Fibroblast of villous mesenchyme (primary cell): ENCODE data around the gene CCDC106. TPM values are rescaled to one million over a fixed set of nuclear protein-coding genes. Genes with fewer than 3 reads are reported as not detected.

Source experiments
- DNase-seq: peaks from one replicate; pipeline ENCODE4 v3.0.0-alpha.2; 2010; ENCODE audit warnings: low read depth
- H3K4me3 ChIP-seq: 2 replicates; pipeline ENCODE4 v1.5.1; 2011; ENCODE audit warnings: low read depth, mild to moderate bottlenecking, low read length
- total RNA-seq: library from RNA; depleted of rRNA; stranded (reverse); fragments of >200 nt; gene quantifications from 2 replicates; pipeline ENCODE4 v1.2.3, GENCODE V29; 2012
- TF ChIP-seq, protein P1 (sequence below): IDR thresholded peaks from 2 replicates; pipeline ENCODE4 v1.5.1; 2012; ENCODE audit warnings: low read depth, mild to moderate bottlenecking, low read length; ENCODE audit not compliant: insufficient read depth

CCDC106 gene
- total RNA-seq, 1 donor = 7.8 TPM

DNA sequence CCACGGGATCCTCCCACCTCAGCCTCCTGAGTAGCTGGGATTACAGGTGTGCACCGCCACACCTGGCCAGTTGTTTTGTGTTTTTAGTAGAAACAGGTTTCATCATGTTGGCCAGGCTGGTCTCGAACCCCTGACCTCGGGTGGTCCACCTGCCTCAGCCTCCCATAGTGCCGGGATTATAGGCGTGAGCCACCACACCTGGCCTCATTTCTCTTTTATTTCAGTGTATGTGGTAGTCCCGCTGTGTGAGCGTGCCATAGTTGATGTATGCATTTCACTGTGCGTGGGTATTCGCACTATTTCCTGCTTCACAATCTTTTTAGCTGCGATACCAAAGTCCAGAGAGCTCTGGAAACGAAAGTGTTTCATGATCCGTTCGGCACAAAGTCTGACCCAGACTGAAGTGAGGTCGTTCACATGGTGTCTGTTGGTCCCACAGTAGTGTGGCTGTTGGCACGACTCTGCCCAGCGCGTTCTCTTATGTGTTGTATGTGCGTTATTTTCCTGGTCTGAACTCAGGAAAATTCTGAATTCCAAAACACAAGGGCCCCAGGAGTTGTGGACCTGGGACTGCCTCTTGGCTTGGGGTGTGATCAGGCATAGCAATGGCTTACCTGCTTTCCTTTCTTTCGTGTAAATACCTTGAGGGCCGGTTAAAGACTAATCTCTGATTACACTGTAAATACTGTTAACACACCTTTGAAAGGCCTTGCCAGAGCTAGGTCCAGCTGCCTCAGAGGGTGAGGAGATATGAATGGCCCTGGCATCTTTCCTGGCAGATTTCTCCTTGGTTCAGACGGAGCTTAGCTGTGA is 35.6 kb downstream of the CCDC106 start:
- H3K4me3 ChIP-seq = no peak overlapping the region
- DNase-seq = no peak
- TF ChIP-seq, protein P1, sequence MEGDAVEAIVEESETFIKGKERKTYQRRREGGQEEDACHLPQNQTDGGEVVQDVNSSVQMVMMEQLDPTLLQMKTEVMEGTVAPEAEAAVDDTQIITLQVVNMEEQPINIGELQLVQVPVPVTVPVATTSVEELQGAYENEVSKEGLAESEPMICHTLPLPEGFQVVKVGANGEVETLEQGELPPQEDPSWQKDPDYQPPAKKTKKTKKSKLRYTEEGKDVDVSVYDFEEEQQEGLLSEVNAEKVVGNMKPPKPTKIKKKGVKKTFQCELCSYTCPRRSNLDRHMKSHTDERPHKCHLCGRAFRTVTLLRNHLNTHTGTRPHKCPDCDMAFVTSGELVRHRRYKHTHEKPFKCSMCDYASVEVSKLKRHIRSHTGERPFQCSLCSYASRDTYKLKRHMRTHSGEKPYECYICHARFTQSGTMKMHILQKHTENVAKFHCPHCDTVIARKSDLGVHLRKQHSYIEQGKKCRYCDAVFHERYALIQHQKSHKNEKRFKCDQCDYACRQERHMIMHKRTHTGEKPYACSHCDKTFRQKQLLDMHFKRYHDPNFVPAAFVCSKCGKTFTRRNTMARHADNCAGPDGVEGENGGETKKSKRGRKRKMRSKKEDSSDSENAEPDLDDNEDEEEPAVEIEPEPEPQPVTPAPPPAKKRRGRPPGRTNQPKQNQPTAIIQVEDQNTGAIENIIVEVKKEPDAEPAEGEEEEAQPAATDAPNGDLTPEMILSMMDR = no peak

DNA sequence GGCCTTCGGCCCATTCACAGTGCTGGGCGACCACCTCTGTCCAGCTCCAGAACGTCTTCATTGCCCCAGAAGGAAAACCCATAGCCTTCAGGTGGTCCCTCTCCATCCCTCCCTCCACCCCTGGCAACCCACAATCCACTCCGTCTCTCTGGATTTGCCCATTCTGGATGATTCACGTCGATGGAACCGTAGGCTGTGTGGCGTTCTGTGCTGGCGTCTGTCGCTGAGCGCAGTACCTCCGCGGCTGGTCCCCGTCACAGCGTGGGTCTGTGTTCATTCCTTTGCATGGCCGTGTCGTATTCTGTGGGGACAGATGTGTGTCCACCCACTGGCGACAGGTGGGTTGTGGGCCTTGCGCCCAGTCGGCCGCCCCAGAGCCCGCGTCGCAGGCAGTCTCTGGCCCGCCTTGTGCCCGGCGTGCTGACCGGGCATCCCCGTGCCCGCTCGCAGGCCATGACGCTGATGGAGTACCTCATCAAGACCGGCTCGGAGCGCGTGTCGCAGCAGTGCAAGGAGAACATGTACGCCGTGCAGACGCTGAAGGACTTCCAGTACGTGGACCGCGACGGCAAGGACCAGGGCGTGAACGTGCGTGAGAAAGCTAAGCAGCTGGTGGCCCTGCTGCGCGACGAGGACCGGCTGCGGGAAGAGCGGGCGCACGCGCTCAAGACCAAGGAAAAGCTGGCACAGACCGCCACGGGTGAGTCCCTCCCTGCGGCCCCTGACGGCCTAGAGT is 37.1 kb downstream of the CCDC106 start:
- H3K4me3 ChIP-seq = no peak overlapping the region
- TF ChIP-seq, protein P1 = no peak
- DNase-seq = no peak

DNA sequence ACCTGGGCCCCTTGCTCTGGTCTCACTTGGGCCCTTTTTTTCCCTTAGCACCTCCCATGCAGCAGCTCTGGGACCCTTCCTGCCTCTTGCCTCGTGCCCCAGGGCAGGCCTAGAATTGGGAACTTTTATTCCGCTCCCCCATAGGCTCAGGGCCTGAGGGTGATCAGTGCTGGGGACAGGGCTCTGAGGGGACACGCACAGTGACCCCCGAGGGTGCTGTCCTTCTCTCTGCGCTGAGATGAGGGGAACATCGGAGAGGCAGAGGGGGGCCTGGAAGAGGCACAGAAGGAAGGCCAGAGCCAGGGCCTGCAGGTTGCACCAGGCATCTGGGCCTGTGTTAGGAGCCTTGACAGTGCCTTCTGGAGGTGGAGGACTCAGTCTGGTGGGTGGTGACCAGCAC is 37.8 kb downstream of the CCDC106 start:
- TF ChIP-seq, protein P1 = no peak
- no peak overlapping the region for H3K4me3 ChIP-seq
- no peak for DNase-seq

DNA sequence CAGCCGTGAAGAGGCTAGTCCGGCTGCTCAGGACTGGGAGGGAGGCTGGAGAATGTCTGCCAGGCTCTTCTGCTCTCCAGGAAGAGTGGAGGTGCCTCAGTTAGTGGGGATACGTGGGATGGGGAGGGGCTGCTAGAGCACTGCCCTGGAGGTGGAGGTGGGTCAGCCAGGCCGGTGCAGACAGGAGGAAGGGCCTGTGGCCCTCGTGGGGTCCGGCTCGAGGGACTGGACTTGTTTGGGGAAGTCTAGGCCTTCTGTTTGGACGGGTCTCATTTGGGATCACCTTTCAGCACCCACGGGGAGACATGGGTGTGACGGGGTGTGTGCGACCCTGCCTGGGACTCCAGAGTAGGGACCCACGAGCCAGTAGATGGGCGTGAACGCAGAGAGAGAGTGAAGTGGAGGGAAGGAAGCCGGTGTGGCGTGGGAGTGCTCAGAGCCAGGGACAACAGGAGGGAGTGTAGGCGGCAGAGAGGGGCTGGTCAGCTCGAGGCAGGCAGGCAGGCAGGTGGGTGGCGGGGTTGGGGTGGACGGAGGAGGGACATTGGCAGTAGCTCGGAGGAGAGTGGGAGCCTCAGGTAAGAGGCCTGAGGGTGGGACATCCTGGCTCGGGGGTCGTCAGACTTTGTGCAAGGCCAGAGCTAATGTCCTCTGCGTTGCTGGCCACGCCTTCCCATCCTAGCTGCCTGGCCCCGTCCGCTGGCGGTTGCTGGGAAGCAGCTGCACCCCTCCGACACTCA is 38.5 kb downstream of the CCDC106 start:
- no peak for DNase-seq
- H3K4me3 ChIP-seq = no peak overlapping the region
- TF ChIP-seq, protein P1 = no peak

DNA sequence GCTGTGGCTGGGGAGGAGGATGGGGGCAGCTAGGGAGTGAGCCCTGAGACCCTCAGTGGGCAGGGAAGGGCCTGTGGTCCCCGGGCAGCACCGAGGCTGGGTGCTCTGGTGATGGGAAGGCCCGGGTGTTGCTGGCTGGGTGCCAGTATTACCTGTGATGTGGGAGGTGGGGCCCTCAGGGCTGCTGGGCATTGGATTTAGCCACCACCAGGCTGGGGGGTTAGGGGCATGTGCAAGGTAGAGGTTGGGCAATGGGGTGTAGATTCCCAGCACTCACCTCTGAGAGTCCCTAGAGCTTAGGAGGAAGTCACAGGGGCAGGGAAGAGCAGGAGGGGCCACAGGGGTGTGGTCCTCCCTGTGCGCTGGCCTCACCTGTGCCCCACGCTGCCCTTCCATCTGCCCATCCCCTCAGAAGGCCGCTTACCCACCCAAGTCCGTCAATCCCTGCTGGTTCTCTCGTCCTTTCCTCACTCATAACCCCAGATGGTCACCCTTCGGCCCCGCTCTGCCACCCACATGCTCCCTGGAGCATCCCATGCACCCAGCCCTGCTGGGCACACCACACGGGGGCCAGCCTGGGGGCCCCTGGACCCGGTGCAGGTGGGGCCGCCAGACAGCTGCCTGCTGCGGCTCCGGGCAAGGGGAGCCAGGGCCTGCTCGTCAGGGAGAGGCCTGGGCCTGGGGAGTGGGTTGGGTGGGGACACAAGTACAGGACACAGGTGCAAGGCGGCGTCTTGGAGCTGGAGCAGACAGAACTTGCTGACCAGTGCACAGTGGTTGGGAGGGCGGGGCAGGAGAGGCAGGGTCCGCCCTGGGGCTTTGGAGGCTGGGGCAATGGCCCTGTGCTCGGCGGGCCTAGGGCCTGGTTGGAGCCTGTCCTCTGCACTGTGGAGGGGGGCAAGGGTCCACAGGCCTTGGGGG is 39.5 kb downstream of the CCDC106 start:
- TF ChIP-seq, protein P1 = no peak
- H3K4me3 ChIP-seq = no peak overlapping the region
- no peak for DNase-seq
